Tibial nerve (tissue), 4 donors: ENCODE results near the gene ARHGEF37. TPM values are rescaled to one million over a fixed set of nuclear protein-coding genes. Genes with fewer than 3 reads are reported as not detected.

Experiments used
- DNase-seq, 2 donors: peaks; one replicate each; pipeline ENCODE4 v3.0.0-alpha.2; 2019; ENCODE audit warnings: low spot score in 2 of 2
- H3K27ac ChIP-seq, 4 donors: fragments of 200-600 bp; sonication (generic) in 3 of 4; one replicate each; pipeline ENCODE4 v1.5.1; 2017 to 2019; ENCODE audit warnings: mild to moderate bottlenecking in 1 of 4
- H3K27me3 ChIP-seq, 2 donors: fragments of 200-600 bp; sonication (generic) in 1 of 2; one replicate each; pipeline versions ENCODE4 v1.5.1 to v1.6.0; 2017 to 2019
- H3K36me3 ChIP-seq, 3 donors: fragments of 200-600 bp; sonication (generic); one replicate each; pipeline ENCODE4 v1.5.1; 2018 to 2019
- H3K4me1 ChIP-seq, 4 donors: fragments of 200-600 bp; sonication (generic) in 3 of 4; one replicate each; pipeline ENCODE4 v1.5.1; 2017 to 2019
- H3K4me3 ChIP-seq, 4 donors: fragments of 200-600 bp; sonication (generic) in 3 of 4; one replicate each; pipeline ENCODE4 v1.5.1; 2017 to 2019; ENCODE audit warnings: mild to moderate bottlenecking in 1 of 4, moderate library complexity in 1 of 4
- H3K9me3 ChIP-seq, 4 donors: fragments of 200-600 bp; sonication (generic) in 3 of 4; one replicate each; pipeline ENCODE4 v1.5.1; 2017 to 2019
- EP300 ChIP-seq, 2 donors: sonication (generic); formaldehyde crosslinking; IDR thresholded peaks; one replicate each; pipeline ENCODE4 v1.6.1; 2017; ENCODE audit warnings: antibody characterized with exemption in 2 of 2, mild to moderate bottlenecking in 1 of 2
- POLR2A ChIP-seq, 2 donors: fragments of 450-650 bp; IDR thresholded peaks; one replicate each; pipeline ENCODE4 v1.6.1; 2017; ENCODE audit warnings: antibody characterized with exemption in 2 of 2, mild to moderate bottlenecking in 2 of 2, moderate library complexity in 2 of 2
- WGBS, 2 donors: methylation state at CpG; one replicate each; pipeline ENCODE4 v1.1.5; 2018; 5-methylcytosine and 5-hydroxymethylcytosine counted together
- total RNA-seq, 4 donors: library from RNA; depleted of rRNA; stranded (reverse); fragments of >200 nt; gene quantifications; one replicate each; pipeline ENCODE4 v1.1.0, GENCODE V29; 2016
- TF ChIP-seq, protein P1 (sequence below), 5 experiments: fragments of 200-600 bp in 3 of 5; fragments of 450-650 bp in 2 of 5; sonication (generic) in 3 of 5; IDR thresholded peaks; one replicate each; pipeline ENCODE4 v1.5.1; 2016 to 2019; ENCODE audit warnings: antibody characterized with exemption in 5 of 5, mild to moderate bottlenecking in 3 of 5, moderate library complexity in 2 of 5

Gene ARHGEF37
- total RNA-seq, 4 donors from 2014 or later, result 28.8 to 73.7 (median 62.7) TPM

DNA sequence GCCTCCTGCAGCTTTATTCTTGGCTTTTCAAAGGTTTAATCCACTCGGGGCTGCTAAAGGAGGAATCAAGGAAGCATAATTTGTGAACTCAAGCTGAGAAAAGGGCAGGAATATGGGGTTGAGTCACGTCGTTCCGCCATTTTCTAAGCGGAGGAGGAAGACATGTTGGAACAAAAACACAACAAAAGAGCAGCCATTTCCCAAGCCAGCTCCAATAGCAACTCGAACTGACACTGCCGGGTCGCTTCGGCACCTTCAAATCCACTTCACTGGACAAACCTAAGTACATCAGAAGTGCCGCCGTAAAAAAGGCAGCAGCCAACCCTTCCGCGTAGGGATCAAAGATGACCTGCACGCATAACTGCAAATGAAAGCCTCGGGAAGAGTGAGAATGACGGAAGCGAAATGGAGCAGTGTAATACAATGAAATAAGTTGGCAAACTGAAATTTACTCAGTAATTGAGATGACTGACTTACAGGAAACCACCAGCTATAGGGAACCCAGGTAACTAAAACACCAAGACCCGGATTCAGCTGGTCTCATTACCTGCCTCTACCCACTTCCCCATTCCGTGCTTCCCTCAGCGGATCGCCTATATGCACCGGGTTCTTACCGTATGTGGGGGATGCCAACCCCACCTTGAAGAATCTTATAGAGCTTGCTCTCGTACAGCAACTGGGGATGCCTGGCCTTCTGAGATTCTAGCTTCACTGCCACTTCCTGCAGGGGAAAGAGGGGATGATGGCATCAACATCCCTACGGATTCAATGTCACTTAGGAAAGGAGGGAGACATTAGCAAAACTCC, 31.6 kb upstream of the ARHGEF37 start:
- Histone ChIP-seq H3K27me3 (no peaks in the 10 kb centered on the region), H3K36me3 (peaks cover 0 to 26% (median 0%) of the 10 kb centered on the region in 3 donors), H3K4me3 (peak overlapping the region; percentile 77 to 97 (median 79)), H3K27ac (peak overlapping the region; percentile 94 to 100 (median 98)), H3K9me3 (no peaks in the 10 kb centered on the region), H3K4me1 (peaks cover 0 to 58% (median 36%) of the 10 kb centered on the region in 4 donors)
- no peak for TF ChIP-seq EP300 (IDR thresholded peaks at IDR 0.05)
- TF ChIP-seq, protein P1, sequence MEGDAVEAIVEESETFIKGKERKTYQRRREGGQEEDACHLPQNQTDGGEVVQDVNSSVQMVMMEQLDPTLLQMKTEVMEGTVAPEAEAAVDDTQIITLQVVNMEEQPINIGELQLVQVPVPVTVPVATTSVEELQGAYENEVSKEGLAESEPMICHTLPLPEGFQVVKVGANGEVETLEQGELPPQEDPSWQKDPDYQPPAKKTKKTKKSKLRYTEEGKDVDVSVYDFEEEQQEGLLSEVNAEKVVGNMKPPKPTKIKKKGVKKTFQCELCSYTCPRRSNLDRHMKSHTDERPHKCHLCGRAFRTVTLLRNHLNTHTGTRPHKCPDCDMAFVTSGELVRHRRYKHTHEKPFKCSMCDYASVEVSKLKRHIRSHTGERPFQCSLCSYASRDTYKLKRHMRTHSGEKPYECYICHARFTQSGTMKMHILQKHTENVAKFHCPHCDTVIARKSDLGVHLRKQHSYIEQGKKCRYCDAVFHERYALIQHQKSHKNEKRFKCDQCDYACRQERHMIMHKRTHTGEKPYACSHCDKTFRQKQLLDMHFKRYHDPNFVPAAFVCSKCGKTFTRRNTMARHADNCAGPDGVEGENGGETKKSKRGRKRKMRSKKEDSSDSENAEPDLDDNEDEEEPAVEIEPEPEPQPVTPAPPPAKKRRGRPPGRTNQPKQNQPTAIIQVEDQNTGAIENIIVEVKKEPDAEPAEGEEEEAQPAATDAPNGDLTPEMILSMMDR (IDR thresholded peaks at IDR 0.05), result no peak
- TF ChIP-seq POLR2A (IDR thresholded peaks at IDR 0.05), result no peak
- WGBS, 2 donors, result 0% methylated on average over 25 of the region's 25 CpGs
- DNase-seq, result peak in 1 of 2 donors; percentile 22

DNA sequence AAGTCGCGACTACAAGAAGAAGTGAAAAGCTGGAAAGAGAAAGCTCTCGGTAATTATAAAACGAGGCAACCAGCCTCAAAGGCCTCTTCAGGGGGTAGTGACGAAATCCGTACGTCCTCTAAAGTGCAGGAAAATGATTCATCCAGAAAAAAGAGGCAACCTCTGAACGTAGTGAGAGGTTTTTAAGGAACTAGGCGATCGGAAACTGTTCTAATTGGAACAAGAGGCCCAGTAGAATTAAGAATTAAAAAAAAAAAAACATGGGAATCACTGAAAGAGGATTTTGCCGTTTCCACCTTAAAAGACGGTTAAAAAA, 31.1 kb upstream of the ARHGEF37 start:
- peak in 1 of 2 donors; percentile 17 for DNase-seq
- no peaks in the 10 kb centered on the region for H3K27me3 ChIP-seq
- peak overlapping the region; percentile 94 to 100 (median 98) for H3K27ac ChIP-seq
- peaks cover 0 to 52% (median 31%) of the 10 kb centered on the region in 4 donors for H3K4me1 ChIP-seq
- TF ChIP-seq, protein P1 (IDR thresholded peaks at IDR 0.05), result no peak
- TF ChIP-seq EP300 (IDR thresholded peaks at IDR 0.05) (peak in 1 of 2 donors; percentile 27), POLR2A (IDR thresholded peaks at IDR 0.05) (peak in 1 of 2 donors; percentile 21)
- WGBS, 2 donors, result 0 to 1% methylated on average over 12 of the region's 12 CpGs
- H3K36me3 ChIP-seq, result peaks cover 0 to 21% (median 0%) of the 10 kb centered on the region in 3 donors
- H3K4me3 ChIP-seq, result peak overlapping the region; percentile 77 to 97 (median 79)
- no peaks in the 10 kb centered on the region for H3K9me3 ChIP-seq

DNA sequence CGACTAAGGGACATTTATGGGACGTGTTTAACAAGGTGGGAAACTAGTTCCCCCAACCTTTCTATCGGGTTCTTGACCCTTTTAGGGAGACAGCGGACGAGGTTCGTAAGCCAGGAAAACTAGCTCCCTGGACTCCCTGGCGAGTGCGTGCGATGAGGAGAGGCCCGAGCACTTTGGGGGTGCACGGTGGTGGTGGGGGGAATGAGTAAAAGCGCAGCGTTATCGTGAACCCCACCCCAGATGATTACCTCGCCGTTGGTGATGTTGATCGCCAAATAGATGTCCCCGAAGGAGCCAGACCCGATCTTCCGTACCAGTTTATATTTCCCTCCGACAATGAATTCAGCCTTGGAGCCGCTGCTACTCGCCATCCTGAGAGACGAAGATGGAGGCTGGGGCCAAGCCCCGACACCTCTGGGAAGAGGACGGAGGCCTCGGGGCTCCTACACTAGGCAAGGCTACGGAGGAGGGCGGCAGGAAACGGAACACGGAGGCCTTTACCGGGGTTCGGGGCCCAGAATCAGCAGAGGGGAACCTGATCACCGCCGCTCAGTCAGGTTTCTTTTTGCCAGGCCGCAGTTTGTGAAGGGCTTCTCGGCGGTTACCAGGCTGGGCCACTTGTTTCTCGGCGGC, 30.6 kb upstream of the ARHGEF37 start:
- peaks cover 0 to 47% (median 30%) of the 10 kb centered on the region in 4 donors for H3K4me1 ChIP-seq
- H3K4me3 ChIP-seq, result peak overlapping the region; percentile 77 to 97 (median 79)
- H3K9me3 ChIP-seq, result no peaks in the 10 kb centered on the region
- peak in 1 of 2 donors; percentile 17 for DNase-seq
- H3K27ac ChIP-seq, result peak overlapping the region; percentile 94 to 100 (median 98)
- no peaks in the 10 kb centered on the region for H3K27me3 ChIP-seq
- TF ChIP-seq, protein P1 (IDR thresholded peaks at IDR 0.05), result no peak
- no peak for TF ChIP-seq EP300 (IDR thresholded peaks at IDR 0.05)
- no peak for TF ChIP-seq POLR2A (IDR thresholded peaks at IDR 0.05)
- 0% methylated on average over 36 to 39 of the region's 40 CpGs for WGBS, 2 donors
- peaks cover 0 to 16% (median 0%) of the 10 kb centered on the region in 3 donors for H3K36me3 ChIP-seq

DNA sequence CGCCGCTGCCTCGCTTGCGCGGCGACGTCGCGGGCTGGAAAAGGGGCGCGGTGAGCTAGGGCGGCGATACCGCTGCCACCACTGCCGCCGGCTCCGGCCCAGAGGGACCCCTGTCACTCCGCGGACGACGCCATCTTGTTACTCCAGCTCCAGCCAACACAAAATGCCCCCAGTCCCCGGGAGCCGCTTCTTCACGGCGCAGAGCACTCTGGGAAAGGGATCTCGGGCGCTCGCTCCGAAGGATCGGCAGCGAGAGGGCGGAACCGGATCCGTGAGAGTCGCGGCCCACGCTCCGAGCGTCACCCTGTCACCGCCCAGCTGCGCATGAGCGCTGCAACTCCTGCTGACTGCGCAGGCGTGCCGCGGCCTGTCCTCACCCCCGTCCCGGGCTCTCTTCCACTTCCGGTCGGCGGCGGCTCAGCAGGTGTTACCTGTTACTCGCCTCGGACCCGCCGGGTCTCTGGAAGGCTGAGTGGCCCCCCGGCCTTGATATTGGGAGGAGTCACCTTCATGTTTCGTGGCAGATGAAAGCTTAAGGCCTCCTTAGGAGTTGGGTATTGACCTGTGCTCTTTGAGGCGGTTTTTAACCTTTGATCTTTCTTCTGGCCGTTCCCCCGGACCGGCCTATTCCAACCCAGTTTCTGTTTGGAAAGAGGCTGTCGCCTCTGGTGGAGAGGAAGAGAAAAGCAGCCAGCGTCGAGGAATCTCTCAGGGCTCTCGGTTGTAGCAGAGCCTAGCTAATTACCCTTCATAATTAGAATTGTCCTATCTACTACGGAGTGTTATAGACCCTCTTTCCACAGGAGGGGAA, 29.9 kb upstream of the ARHGEF37 start, which contains the start of gene CSNK1A1:
CSNK1A1 (minus strand) TSS at position 213 of the 811 bp plus-strand sequence. CDS start 475 bp downstream, outside the sequence.
- Histone ChIP-seq H3K4me1 (peaks cover 0 to 40% (median 26%) of the 10 kb centered on the region in 4 donors), H3K27ac (peak within 1 kb of the TSS; percentile 94 to 100 (median 98)), H3K36me3 (peaks cover 0 to 9% (median 0%) of the 10 kb centered on the region in 3 donors), H3K9me3 (no peaks in the 10 kb centered on the region), H3K4me3 (peak within 1 kb of the TSS; percentile 77 to 97 (median 79)), H3K27me3 (no peaks in the 10 kb centered on the region)
- 0 to 1% methylated on average over 49 to 51 of the region's 67 CpGs for WGBS, 2 donors
- TF ChIP-seq, protein P1 (IDR thresholded peaks at IDR 0.05), result peak; percentile 72 to 91 (median 90)
- peak; percentile 92 to 99 for TF ChIP-seq EP300 (IDR thresholded peaks at IDR 0.05)
- TF ChIP-seq POLR2A (IDR thresholded peaks at IDR 0.05), result peak; percentile 76 to 92
- peak; percentile 93 to 95 for DNase-seq
